Muscle of back (tissue), 13 donors: ENCODE data around the gene ARHGDIG. TPM values are rescaled to one million over a fixed set of nuclear protein-coding genes. Genes with fewer than 3 reads are reported as not detected.
A peak's percentile ranks its signal among the peaks of the same experiment; 100 is the strongest.
"Not testable (repeated sequence)": the region's sequence is repeated elsewhere in the genome, so short reads cannot be mapped to it uniquely, and the experiment has no call there.

Experiments used
- DNase-seq, 3 donors: peaks; one replicate each; pipeline versions ENCODE4 v3.0.0 to v3.0.0-alpha.2; 2013
- long read RNA-seq, 9 donors: transcript quantifications; one replicate each; lab custom pipeline, GENCODE V29; 2026
- polyA plus RNA-seq, 10 donors: library from polyadenylated mRNA; unstranded; fragments of 120-200 nt; gene quantifications; one replicate each; pipeline ENCODE4 v1.2.1, GENCODE V29; 2013; ENCODE audit not compliant: insufficient read length in 10 of 10

The ARHGDIG gene
- 1 to 10 TPM in 7 of 10 donors, under 1 TPM in 3; 0.40 to 1.7 (median 1.2) TPM for polyA plus RNA-seq
- long read RNA-seq, donor 1 = 0 reads
- long read RNA-seq, donor 2 = 0 reads
- long read RNA-seq, donor 3 = 0 reads
- long read RNA-seq, donor 4 = 0 reads
- long read RNA-seq, donor 5 = 0 reads
- long read RNA-seq, donor 6, partial matches to known transcripts = 0 of 2 reads
- long read RNA-seq, donor 6, other reads (novel, unspliced or antisense) = 0 of 2 reads
- long read RNA-seq, donor 7, partial matches to known transcripts = 0 of 1 reads
- long read RNA-seq, donor 7, other reads (novel, unspliced or antisense) = 0 of 1 reads
- long read RNA-seq, donor 8 = 0 reads
- long read RNA-seq, donor 9 = 0 reads

GRCh38 chr16:280552-280951 is at the start of gene ARHGDIG:
Gene ARHGDIG, plus strand, starts transcription at chr16:280591. Its CDS starts 90 bp downstream, at chr16:280681.
- DNase-seq = peak in 1 of 3 donors; percentile 36

- no peak for DNase-seq
Observed at GRCh38 chr16:230949-231348, 49.4 kb upstream of the ARHGDIG start.

GRCh38 chr16:234468-235305 is 45.7 kb upstream of the ARHGDIG start, which contains the start of gene FAM234A:
Gene FAM234A, plus strand, starts transcription at chr16:234821. Its CDS starts 19,593 bp downstream, at chr16:254414.
- peak; percentile 92 to 97 (median 96) for DNase-seq

- no peak for DNase-seq
Observed at GRCh38 chr16:239948-240277, 40.5 kb upstream of the ARHGDIG start.

GRCh38 chr16:240559-240958 is 39.8 kb upstream of the ARHGDIG start:
- DNase-seq = no peak

- no peak for DNase-seq
Observed at GRCh38 chr16:242281-242680, 38.1 kb upstream of the ARHGDIG start.

- no peak for DNase-seq
Observed at GRCh38 chr16:243348-243747, 37.0 kb upstream of the ARHGDIG start.

- no peak for DNase-seq
Observed at GRCh38 chr16:245105-245504, 35.3 kb upstream of the ARHGDIG start.

GRCh38 chr16:247027-247426 is 33.4 kb upstream of the ARHGDIG start:
- no peak for DNase-seq

- DNase-seq = no peak
Observed at GRCh38 chr16:249431-249830, 31.0 kb upstream of the ARHGDIG start.

- no peak for DNase-seq
Observed at GRCh38 chr16:252366-253337, 27.7 kb upstream of the ARHGDIG start.

- DNase-seq = no peak
Observed at GRCh38 chr16:253833-254232, 26.6 kb upstream of the ARHGDIG start.

GRCh38 chr16:254461-254860 is 25.9 kb upstream of the ARHGDIG start:
- no peak for DNase-seq

- no peak for DNase-seq
Observed at GRCh38 chr16:255183-255582, 25.2 kb upstream of the ARHGDIG start.

GRCh38 chr16:258091-258490 is 22.3 kb upstream of the ARHGDIG start:
- DNase-seq = not testable (repeated sequence)

GRCh38 chr16:259226-259625 is 21.2 kb upstream of the ARHGDIG start:
- no peak for DNase-seq

- no peak for DNase-seq
Observed at GRCh38 chr16:259814-260253, 20.6 kb upstream of the ARHGDIG start.

- no peak for DNase-seq
Observed at GRCh38 chr16:260326-260725, 20.1 kb upstream of the ARHGDIG start.

GRCh38 chr16:261031-261691 is 19.2 kb upstream of the ARHGDIG start:
- DNase-seq = no peak

- DNase-seq = no peak
Observed at GRCh38 chr16:262121-262745, 18.2 kb upstream of the ARHGDIG start.
